GM10248 (cell line): ENCODE measurements around the gene AKR7A3.

Source experiments
- CTCF ChIA-PET: fragments of 300-600 bp; sonication (Branson Sonifier 250); formaldehyde crosslinking; extraction: SDS; loops from one replicate; lab custom pipeline; 2021; ENCODE audit warnings: antibody characterized with exemption; lab: Yijun Ruan, JAX
- POLR2A ChIA-PET: fragments of 350-650 bp; sonication (Branson Sonifier 250); formaldehyde crosslinking; extraction: SDS; loops from one replicate; lab custom pipeline; 2020; ENCODE audit warnings: antibody characterized with exemption; lab: Yijun Ruan, JAX
- DNase-seq: peaks from one replicate; pipeline ENCODE4 v3.0.0; 2012; ENCODE audit errors: extremely low spot score
- TF ChIP-seq, protein P1 (sequence below): IDR thresholded peaks from 2 replicates; pipeline ENCODE4 v1.5.1; 2012; ENCODE audit warnings: mild to moderate bottlenecking, low read depth; ENCODE audit errors: extremely low read depth, missing control alignments, control extremely low read depth

AKR7A3 gene

DNA sequence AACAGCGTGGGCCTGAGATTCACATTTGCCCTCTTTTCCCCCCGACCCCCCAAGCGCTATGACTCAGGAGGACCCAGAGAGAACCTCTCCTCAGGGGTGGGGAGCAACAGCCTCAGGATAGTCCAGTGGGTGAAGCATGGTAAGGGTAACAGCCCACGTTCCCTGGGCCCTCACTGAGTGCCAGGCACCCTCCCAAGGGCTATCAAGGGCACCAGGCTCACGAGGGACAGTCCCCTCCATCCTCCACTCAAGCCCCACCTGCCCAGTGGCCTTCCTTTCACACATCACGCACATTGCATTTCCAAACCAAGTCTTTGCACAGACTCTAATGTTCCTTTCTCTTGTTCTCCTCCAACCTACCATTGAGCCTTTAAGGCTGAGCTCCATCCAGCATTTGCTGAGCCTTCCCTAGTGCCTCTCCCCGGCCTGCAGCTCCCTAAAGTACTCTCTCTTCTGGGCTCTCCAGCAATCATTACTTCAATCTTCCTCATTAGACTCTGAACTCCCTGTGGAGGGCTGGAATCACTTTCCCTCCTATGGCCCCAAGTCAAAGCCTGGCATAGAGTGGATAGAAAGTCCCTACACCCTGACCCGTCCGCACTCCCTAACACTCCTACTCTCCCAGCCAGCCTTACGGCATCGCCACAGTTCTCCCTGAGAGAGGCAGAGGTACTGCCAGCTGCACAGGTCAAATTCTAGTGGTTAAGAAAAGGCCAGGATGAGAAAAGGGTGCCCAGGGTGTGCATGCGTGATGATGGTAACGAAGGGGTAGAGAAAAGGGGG lies 22.3 kb upstream of the AKR7A3 start:
- ChIA-PET CTCF (interaction anchor here (2.9 kb wide), 1 partner anchor 31 kb away, joined by 11 read pairs; no protein-coding TSS in a partner anchor), POLR2A (no interaction called here)
- TF ChIP-seq, protein P1, sequence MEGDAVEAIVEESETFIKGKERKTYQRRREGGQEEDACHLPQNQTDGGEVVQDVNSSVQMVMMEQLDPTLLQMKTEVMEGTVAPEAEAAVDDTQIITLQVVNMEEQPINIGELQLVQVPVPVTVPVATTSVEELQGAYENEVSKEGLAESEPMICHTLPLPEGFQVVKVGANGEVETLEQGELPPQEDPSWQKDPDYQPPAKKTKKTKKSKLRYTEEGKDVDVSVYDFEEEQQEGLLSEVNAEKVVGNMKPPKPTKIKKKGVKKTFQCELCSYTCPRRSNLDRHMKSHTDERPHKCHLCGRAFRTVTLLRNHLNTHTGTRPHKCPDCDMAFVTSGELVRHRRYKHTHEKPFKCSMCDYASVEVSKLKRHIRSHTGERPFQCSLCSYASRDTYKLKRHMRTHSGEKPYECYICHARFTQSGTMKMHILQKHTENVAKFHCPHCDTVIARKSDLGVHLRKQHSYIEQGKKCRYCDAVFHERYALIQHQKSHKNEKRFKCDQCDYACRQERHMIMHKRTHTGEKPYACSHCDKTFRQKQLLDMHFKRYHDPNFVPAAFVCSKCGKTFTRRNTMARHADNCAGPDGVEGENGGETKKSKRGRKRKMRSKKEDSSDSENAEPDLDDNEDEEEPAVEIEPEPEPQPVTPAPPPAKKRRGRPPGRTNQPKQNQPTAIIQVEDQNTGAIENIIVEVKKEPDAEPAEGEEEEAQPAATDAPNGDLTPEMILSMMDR = no peak
- peak; percentile 21 for DNase-seq

DNA sequence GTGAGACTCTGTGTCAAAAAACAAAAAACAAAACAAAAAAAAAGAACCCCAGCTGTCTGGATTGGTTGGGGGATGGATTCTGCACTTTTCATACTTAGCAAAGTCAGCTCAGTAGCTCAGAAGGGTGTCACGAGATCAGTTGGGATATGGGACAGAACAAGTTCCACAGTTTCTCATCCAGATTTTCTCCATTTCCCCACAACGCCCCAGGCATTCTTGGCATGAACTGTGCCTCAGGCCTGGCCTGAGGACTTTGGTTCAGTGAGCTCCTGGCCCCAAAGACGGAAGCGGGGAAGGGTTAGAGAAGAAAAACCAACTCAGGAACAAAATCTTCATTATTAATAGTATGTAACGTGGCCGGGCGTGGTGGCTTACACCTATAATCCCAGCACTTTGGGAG lies 21.5 kb upstream of the AKR7A3 start:
- ChIA-PET CTCF (interaction anchor here (0.7 kb wide), 1 partner anchor 446 kb away, joined by 3 read pairs; no protein-coding TSS in a partner anchor), POLR2A (no interaction called here)
- no peak for DNase-seq
- TF ChIP-seq, protein P1 = no peak

DNA sequence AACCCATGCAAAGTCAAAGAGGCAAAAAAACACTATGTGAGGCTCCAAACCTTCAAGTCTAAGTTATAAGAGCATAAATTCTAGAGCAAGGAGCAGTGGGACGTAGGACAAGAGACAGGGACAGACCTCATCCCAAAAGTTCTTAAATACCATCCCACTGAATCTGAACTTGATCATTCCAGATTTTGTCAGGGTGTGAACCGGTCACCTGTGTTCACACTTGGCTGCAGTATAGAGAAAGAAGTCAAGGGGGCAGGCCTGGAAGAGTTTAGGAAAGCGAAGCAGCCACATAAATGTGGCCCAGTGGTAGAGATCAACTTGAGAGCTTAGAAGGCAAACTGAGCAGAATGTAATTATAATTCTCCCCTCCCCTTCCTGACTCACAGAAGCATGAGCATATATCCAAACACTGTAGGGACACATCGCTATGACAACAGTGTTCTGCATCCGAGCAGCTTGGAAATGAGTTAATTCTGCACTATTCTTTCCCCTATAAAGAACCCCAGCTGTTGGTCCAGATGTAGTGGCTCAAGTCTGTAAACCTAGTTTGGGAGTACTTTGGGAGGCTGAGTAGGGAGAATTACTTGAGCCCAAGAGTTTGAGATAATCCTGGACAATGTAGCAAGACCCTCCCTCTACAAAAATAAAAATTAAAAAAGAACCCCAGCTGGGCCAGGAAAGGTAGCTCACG lies 20.7 kb upstream of the AKR7A3 start:
- TF ChIP-seq, protein P1 = no peak
- no peak for DNase-seq
- POLR2A ChIA-PET = no interaction called here
- CTCF ChIA-PET = no interaction called here

DNA sequence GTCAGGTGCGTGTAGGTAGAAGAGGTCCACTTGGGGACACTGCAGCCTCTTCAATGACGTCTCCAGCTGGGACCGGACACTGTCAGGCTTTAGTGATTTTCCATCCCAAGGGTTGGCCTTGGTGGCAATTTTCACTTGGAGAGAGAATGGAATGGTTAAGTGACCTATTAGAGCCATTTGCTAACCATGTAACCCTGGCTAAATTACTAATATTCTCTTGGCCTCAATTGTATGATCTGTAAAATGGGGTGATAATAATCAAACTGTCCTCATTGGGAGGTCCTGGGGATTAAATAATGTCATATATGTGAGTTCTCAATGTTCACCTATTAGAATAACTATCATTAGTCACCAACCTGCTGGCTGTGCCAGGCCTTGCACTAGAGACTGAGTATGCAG lies 19.9 kb upstream of the AKR7A3 start:
- ChIA-PET POLR2A (no interaction called here), CTCF (no interaction called here)
- DNase-seq = no peak
- TF ChIP-seq, protein P1 = no peak

DNA sequence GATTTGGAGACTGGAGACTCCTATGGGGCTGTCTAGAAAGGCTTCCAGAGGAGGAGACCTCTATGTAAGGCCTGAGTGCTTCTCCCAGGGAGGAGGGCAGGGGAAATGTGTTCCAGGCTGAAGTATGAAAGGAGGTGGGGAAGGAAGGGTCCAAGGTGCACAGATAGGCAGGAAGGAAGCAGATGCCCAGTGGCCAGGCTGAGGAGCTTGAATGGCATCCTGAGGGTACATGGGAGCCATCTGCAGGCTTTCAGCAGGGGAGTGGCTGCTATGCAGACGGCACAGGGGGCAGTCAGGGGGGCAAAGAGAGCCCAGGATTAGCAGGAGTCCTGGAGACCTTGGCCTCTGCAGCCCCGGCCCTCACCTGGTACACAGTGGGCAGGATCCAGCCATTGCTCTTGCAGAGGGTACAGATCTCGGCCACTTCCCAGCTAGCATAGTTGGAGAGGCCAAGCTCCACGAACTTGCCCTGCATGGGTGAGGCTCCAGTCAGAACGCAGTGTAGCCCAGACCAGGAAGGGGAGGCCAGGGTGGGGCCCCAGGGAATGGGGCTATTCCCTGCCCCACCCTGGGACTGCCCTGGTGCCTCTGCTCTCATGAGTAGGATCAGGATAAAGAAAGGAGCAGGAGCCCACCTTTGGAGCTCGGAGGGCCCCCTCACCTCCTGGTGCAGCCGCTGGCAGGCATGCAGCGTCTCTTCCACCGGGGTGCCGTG lies 19.4 kb upstream of the AKR7A3 start:
- CTCF ChIA-PET = no interaction called here

DNA sequence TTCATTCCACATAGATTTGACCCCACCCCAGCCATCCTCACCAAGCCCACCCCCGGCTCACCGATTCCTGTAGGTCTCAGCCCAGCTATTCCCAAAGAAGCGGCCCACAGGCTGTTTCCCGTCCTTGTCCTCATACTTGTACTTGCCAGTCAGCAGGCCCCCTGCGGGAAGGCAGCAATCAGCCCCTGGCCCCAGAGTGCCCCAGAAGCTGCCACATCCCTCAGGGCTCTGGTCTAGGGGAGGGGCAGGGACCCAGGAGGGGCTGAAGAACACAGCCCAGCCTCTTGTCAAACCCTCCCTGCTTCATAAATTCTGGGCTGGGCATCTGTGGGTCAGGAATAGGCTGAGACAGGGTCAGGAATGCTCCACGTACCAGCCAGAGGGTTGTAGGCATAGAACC lies 18.4 kb upstream of the AKR7A3 start:
- TF ChIP-seq, protein P1 = no peak
- no peak for DNase-seq
- ChIA-PET CTCF (no interaction called here), POLR2A (no interaction called here)

More for the DNA sequence above, 19.4 kb upstream of the AKR7A3 start:
- TF ChIP-seq, protein P1 = no peak
- DNase-seq = no peak
- POLR2A ChIA-PET = no interaction called here
